ENCODE measurements around the gene SELENBP1. TPM values are rescaled to one million over a fixed set of nuclear protein-coding genes. Genes with fewer than 3 reads are reported as not detected.
"Not testable (repeated sequence)": the region's sequence is repeated elsewhere in the genome, so short reads cannot be mapped to it uniquely, and the experiment has no call there.

Gene SELENBP1
- total RNA-seq, 2 donors from 2014 or later = 41.8 to 67.6 TPM

GRCh38 chr1:151402764-151403163 is 30.3 kb upstream of the SELENBP1 start:
- DNase-seq (ENCODE audit: low spot score) = no peak
- TF ChIP-seq, protein P1, sequence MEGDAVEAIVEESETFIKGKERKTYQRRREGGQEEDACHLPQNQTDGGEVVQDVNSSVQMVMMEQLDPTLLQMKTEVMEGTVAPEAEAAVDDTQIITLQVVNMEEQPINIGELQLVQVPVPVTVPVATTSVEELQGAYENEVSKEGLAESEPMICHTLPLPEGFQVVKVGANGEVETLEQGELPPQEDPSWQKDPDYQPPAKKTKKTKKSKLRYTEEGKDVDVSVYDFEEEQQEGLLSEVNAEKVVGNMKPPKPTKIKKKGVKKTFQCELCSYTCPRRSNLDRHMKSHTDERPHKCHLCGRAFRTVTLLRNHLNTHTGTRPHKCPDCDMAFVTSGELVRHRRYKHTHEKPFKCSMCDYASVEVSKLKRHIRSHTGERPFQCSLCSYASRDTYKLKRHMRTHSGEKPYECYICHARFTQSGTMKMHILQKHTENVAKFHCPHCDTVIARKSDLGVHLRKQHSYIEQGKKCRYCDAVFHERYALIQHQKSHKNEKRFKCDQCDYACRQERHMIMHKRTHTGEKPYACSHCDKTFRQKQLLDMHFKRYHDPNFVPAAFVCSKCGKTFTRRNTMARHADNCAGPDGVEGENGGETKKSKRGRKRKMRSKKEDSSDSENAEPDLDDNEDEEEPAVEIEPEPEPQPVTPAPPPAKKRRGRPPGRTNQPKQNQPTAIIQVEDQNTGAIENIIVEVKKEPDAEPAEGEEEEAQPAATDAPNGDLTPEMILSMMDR (IDR thresholded peaks at IDR 0.05) = no peak
- Histone ChIP-seq H3K36me3 (peaks cover 48% of the 10 kb centered on the region), H3K9me3 (no peaks in the 10 kb centered on the region), H3K4me1 (ENCODE audit: control insufficient read depth in 1 of 2, low read depth in 2 of 2) (peaks cover 4 to 21% of the 10 kb centered on the region in 2 donors), H3K4me3 (no peak overlapping the region), H3K27ac (no peak overlapping the region), H3K27me3 (replicated peaks; ENCODE audit: insufficient read depth) (no peaks in the 10 kb centered on the region)
- ATAC-seq (ENCODE audit: insufficient number of reproducible peaks, low FRiP score, low read depth) = no peak

DNA sequence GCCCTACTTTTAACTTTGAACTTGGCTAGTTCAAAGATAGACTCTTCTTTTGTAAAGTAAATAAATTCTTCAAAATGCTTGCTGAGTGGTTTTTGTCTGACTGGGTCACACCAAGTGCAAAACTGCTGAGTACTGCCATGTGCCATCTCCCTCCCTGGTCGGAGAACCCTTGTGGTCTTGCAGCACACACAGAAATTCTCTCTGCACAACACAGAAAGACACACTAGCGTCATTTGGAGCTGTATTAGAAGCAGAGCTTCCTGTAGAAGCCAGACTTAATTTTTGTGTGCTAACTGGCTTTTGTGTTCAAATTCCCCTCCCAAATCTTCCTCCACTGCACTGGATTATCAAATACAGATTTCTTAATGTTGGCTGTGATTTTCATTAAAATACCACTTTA is 29.4 kb upstream of the SELENBP1 start:
- Histone ChIP-seq H3K27me3 (replicated peaks; ENCODE audit: insufficient read depth) (no peaks in the 10 kb centered on the region), H3K36me3 (peaks cover 39% of the 10 kb centered on the region), H3K4me1 (ENCODE audit: control insufficient read depth in 1 of 2, low read depth in 2 of 2) (peaks cover 4 to 21% of the 10 kb centered on the region in 2 donors), H3K4me3 (no peak overlapping the region), H3K27ac (no peak overlapping the region), H3K9me3 (no peaks in the 10 kb centered on the region)
- ATAC-seq (ENCODE audit: insufficient number of reproducible peaks, low FRiP score, low read depth) (no peak), DNase-seq (ENCODE audit: low spot score) (no peak)
- TF ChIP-seq, protein P1 (IDR thresholded peaks at IDR 0.05) = no peak

DNA sequence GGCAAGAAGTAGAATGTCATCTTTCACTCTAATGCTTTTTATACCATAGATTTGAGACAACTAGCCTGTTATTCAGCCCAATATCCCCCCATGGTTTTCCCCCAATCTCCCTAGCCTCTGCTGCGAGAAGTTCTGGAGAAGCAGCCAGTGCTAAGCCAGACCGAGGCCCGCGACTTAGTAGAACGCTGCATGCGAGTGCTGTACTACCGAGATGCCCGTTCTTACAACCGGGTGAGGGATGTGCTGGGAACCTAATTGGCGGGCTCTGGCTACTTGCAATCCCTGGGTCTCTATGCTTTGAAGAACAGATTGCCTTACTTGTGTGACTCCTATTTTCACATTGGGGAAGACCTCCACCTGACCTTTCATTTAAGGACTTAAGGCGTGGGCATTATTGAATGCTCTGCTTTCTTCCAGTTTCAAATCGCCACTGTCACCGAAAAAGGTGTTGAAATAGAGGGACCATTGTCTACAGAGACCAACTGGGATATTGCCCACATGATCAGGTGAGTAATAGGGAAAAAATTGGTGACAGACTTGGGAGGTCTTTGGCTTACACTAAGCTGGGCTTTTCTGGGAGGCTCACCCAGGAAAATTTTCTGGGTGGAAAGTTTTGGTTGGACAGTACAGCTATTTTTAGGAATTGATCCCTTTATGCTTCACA is 28.8 kb upstream of the SELENBP1 start:
- peak overlapping the region in 1 of 2 donors; percentile 84 for H3K27ac ChIP-seq
- no peak overlapping the region for H3K4me3 ChIP-seq
- DNase-seq (ENCODE audit: low spot score) (no peak), ATAC-seq (ENCODE audit: insufficient number of reproducible peaks, low FRiP score, low read depth) (no peak)
- no peaks in the 10 kb centered on the region for H3K27me3 ChIP-seq (replicated peaks; ENCODE audit: insufficient read depth)
- peaks cover 4 to 21% of the 10 kb centered on the region in 2 donors for H3K4me1 ChIP-seq (ENCODE audit: control insufficient read depth in 1 of 2, low read depth in 2 of 2)
- peaks cover 35% of the 10 kb centered on the region for H3K36me3 ChIP-seq
- TF ChIP-seq, protein P1 (IDR thresholded peaks at IDR 0.05) = no peak
- H3K9me3 ChIP-seq = no peaks in the 10 kb centered on the region

- peak; percentile 93 for ATAC-seq (ENCODE audit: insufficient number of reproducible peaks, low FRiP score, low read depth)
- no peaks in the 10 kb centered on the region for H3K9me3 ChIP-seq
- TF ChIP-seq, protein P1 (IDR thresholded peaks at IDR 0.05) = peak; percentile 26
Observed at GRCh38 chr1:151399324-151400171, 27.0 kb upstream of the SELENBP1 start, which contains the start of gene PSMB4. Gene PSMB4 (plus strand): TSS chr1:151399573. CDS start chr1:151399588, 15 bp downstream.

DNA sequence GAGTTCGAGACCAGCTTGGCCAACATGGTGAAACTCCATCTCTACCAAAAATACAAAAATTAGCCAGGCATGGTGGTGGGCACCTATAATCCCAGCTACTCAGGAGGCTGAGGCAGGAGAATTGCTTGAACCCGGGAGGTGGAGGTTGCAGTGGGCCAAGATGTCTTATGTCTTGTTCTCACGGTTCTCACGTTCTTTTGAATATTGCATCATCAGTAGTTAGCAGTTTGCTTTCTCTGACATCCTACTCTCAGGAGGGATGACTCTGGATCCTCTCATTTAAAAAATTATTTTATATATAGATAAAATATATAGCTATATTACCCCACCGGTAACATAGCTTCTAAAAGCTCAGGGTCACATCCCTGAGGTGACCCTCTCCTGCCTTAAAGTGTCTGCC is 23.8 kb upstream of the SELENBP1 start:
- not testable (repeated sequence) for H3K36me3 ChIP-seq; H3K4me3 ChIP-seq; H3K27me3 ChIP-seq (replicated peaks; ENCODE audit: insufficient read depth); H3K27ac ChIP-seq; DNase-seq (ENCODE audit: low spot score); H3K9me3 ChIP-seq; ATAC-seq (ENCODE audit: insufficient number of reproducible peaks, low FRiP score, low read depth)
- H3K4me1 ChIP-seq (ENCODE audit: control insufficient read depth in 1 of 2, low read depth in 2 of 2) = peaks cover 4 to 12% of the 10 kb centered on the region in 2 donors

More at GRCh38 chr1:151399324-151400171, 27.0 kb upstream of the SELENBP1 start, which contains the start of gene PSMB4:
- Histone ChIP-seq H3K27me3 (replicated peaks; ENCODE audit: insufficient read depth) (no peaks in the 10 kb centered on the region), H3K4me1 (ENCODE audit: control insufficient read depth in 1 of 2, low read depth in 2 of 2) (peaks cover 4 to 21% of the 10 kb centered on the region in 2 donors), H3K36me3 (peaks cover 19% of the 10 kb centered on the region), H3K4me3 (peak within 1 kb of the TSS; percentile 91), H3K27ac (peak within 1 kb of the TSS; percentile 84 to 92)
- peak; percentile 60 for DNase-seq (ENCODE audit: low spot score)

Measured in thoracic aorta (tissue), 2 donors.